ENCODE data around the gene RAP1GDS1.

DNA sequence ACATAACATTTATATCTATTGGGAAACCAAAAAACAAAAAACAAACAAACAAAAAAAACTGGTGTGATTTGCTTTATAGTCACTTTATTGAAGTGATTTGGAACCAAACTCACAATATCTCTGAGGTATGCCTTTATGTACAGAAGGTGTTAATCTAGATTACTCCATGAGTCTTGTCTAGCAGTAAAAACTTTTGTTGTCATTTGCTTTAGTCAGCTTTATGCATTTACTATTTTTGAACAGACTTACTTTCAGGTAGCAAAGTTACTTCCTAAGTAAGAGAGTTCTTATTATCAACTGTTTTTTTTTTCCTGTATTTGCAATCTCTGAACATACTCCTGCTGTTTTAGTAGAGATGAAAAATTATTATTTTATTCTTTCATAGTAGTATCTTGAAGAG, 39.5 kb downstream of the RAP1GDS1 start:
- no peak for TF ChIP-seq YY1 (IDR thresholded peaks at IDR 0.05; ENCODE audit: insufficient read depth, insufficient read length)
- no peak for TF ChIP-seq ZNF274 (IDR thresholded peaks at IDR 0.05; ENCODE audit: low read depth, low read length)

All from NT2/D1 (cell line).